Hematopoietic multipotent progenitor cell treated with erythropoietin and hydrocortisone succinate and interleukin-3 and kit ligand, for 6 days (in vitro differentiated cells): Measurements from ENCODE around the gene STMN1.

Experiments
- DNase-seq: peaks from one replicate; pipeline ENCODE4 v3.0.0-alpha.2; 2015

The STMN1 gene

GRCh38 chr1:25867210-25867991 lies 38.8 kb downstream of the STMN1 start:
- no peak for DNase-seq

GRCh38 chr1:25866288-25866687 lies 39.9 kb downstream of the STMN1 start:
- DNase-seq, result no peak

DNA sequence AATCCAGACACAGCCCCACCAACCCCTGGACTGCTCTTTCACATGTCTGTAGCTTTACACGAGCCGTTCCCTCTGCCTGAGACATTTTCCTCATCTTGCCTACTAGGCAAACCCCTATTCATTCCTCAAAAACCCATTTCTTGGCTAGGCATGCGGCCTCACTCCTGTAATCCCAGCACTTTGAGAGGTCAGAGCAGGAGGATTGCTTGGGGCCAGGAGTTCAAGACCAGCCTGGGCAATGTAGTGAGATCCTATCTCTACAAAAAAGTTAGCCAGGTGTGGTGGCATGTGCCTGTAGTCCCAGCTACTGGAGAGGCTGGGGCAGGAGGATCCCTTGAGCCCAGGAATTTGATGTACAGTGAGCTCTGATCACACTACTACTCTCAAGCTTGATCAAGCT lies 41.8 kb downstream of the STMN1 start:
- DNase-seq, result no peak

- DNase-seq, result no peak
These were observed 42.5 kb downstream of the STMN1 start for GRCh38 chr1:25863486-25864262.

DNA sequence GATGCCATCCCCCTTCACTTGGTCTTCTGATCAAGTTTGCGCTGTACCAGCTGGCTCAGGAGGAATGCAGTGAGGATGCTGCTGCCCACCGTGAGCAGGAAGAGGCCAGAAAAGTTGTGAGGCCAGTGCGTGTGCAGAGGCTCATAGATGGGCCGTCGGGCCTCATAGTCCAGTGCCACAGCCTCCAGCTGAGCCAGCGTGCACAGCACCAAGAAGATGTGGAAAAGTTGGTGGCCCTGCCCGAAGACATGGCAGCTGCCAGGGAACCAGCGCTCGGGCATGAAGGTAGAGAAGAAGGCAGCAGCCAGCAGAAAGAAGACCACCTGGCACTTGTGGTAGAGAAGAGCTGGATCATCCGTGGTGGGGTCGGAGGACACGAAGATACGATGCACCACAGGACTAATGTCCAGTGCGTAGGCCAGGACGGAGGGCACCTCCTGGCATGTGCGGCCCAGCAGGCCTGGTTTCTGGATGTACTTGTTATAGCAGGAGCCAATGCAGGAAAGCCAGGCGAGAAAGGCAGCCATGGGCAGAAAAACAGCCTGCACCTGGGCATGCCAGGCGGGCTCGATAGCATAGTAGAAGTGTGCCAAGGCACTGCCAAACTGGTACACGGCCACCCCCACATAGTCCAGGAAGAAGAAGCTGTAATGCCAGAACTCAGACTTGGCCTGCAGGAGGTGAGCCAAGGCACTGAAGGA lies 43.3 kb downstream of the STMN1 start:
- no peak for DNase-seq

- peak; percentile 88 for DNase-seq
These were observed 44.6 kb downstream of the STMN1 start for GRCh38 chr1:25861316-25862286.

- DNase-seq, result peak; percentile 96
These were observed 47.1 kb downstream of the STMN1 start, which contains the start of gene AUNIP for GRCh38 chr1:25858906-25859789. Gene AUNIP, minus strand, starts transcription at chr1:25859457. Its CDS starts 100 bp downstream, at chr1:25859357.

GRCh38 chr1:25858494-25858893 lies 47.7 kb downstream of the STMN1 start:
- DNase-seq, result peak; percentile 40

DNA sequence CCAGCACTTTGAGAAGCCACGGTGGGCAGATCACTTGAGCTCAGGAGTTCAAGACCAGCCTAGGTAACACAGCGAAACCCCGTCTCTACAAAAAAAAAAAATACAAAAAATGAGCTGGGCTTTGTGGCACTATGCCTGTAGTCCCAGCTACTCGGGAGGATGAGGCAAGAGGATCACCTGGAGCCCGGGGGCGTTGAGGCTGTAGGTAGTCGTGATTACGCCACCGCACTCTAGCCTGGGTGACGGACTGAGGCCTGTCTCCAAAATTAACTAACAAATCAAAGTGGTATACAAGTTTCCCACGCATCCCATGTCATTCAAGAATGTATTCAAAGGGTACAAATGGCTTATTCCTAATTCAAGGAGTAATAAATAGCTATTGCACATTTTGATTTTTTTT lies 49.4 kb downstream of the STMN1 start:
- DNase-seq, result no peak

GRCh38 chr1:25854554-25854953 lies 51.7 kb downstream of the STMN1 start:
- peak; percentile 87 for DNase-seq
